HG03095 (cell line): Measurements from ENCODE around the gene SLC8B1.

Experiments
- ATAC-seq: cut with Tn5 transposase; IDR thresholded peaks from one replicate; pipeline ENCODE4 v1.9.1; 2021; ENCODE audit warnings: moderate library complexity; ENCODE audit not compliant: unreplicated experiment

SLC8B1 gene

GRCh38 chr12:113334786-113335539 is at the start of gene SLC8B1:
Gene SLC8B1 (minus strand): TSS chr12:113335109. CDS start chr12:113332878, 2,231 bp downstream.
- peak; percentile 95 for ATAC-seq

- ATAC-seq, result no peak
These were observed 47.3 kb upstream of the SLC8B1 start for GRCh38 chr12:113382206-113382605.

- ATAC-seq, result no peak
These were observed 46.3 kb upstream of the SLC8B1 start for GRCh38 chr12:113381220-113381619.

- ATAC-seq, result no peak
These were observed 43.4 kb upstream of the SLC8B1 start for GRCh38 chr12:113378291-113378690.

- no peak for ATAC-seq
These were observed 40.0 kb upstream of the SLC8B1 start for GRCh38 chr12:113374823-113375428.

GRCh38 chr12:113373969-113374368 is 39.1 kb upstream of the SLC8B1 start:
- ATAC-seq, result no peak

- ATAC-seq, result no peak
These were observed 38.5 kb upstream of the SLC8B1 start for GRCh38 chr12:113373440-113373839.

GRCh38 chr12:113372371-113372770 is 37.5 kb upstream of the SLC8B1 start:
- no peak for ATAC-seq

GRCh38 chr12:113371808-113372207 is 36.9 kb upstream of the SLC8B1 start:
- no peak for ATAC-seq

GRCh38 chr12:113370923-113371682 is 36.2 kb upstream of the SLC8B1 start:
- ATAC-seq, result no peak

GRCh38 chr12:113369391-113369985 is 34.6 kb upstream of the SLC8B1 start:
- no peak for ATAC-seq

GRCh38 chr12:113368331-113368730 is 33.4 kb upstream of the SLC8B1 start:
- no peak for ATAC-seq

GRCh38 chr12:113366827-113367226 is 31.9 kb upstream of the SLC8B1 start:
- no peak for ATAC-seq

GRCh38 chr12:113365639-113366395 is 30.9 kb upstream of the SLC8B1 start:
- no peak for ATAC-seq

GRCh38 chr12:113364698-113365097 is 29.8 kb upstream of the SLC8B1 start:
- no peak for ATAC-seq

- no peak for ATAC-seq
These were observed 26.9 kb upstream of the SLC8B1 start for GRCh38 chr12:113361574-113362370.

GRCh38 chr12:113359939-113360748 is 25.2 kb upstream of the SLC8B1 start:
- ATAC-seq, result no peak

GRCh38 chr12:113359133-113359938 is 24.4 kb upstream of the SLC8B1 start:
- ATAC-seq, result no peak
